Activated naive CD4-positive, alpha-beta T cell treated with anti-CD3 and anti-CD28 coated beads, Interleukin-2, amount 50 U/mL, for 24 hours (primary cell): ENCODE measurements around the gene RAB3B.

Experiments used
- H3K27ac Mint-ChIP-seq: one replicate; pipeline ENCODE4 v1.8.0; 2021; ENCODE audit warnings: mild to moderate bottlenecking, mixed read lengths
- H3K27me3 Mint-ChIP-seq: one replicate; pipeline ENCODE4 v1.8.0; 2021; ENCODE audit warnings: mixed read lengths
- H3K36me3 Mint-ChIP-seq: one replicate; pipeline ENCODE4 v1.8.0; 2021; ENCODE audit warnings: mixed read lengths
- H3K4me1 Mint-ChIP-seq: one replicate; pipeline ENCODE4 v1.8.0; 2021; ENCODE audit warnings: mixed read lengths
- H3K4me3 Mint-ChIP-seq: one replicate; pipeline ENCODE4 v1.8.0; 2021; ENCODE audit warnings: mild to moderate bottlenecking, mixed read lengths
- H3K9me3 Mint-ChIP-seq: one replicate; pipeline ENCODE4 v1.8.0; 2021; ENCODE audit warnings: mixed read lengths

Gene RAB3B

DNA sequence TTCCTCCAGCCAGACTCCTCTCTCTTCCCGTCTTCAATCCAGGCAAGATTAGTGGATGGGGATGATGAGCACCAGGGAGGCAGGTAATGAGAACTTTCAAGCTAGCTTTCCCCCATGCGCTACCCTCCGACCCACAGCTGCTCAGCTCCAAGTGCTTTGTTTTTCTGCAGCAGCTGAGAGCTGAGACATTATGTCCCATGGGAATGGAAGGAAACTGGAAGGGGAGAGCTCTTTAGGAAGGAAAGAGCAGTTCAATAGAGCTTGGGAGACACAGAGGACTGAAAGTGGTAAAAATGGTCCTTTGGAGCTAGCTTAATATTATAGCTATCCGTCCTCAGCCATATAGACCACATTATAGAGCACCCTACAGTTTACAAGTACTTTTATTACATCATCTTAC is 39.8 kb downstream of the RAB3B start:
- Mint-ChIP-seq H3K4me1 (no peaks in the 10 kb centered on the region), H3K9me3 (no peaks in the 10 kb centered on the region), H3K27me3 (no peaks in the 10 kb centered on the region), H3K36me3 (no peaks in the 10 kb centered on the region), H3K4me3 (no peak overlapping the region), H3K27ac (no peak overlapping the region)

DNA sequence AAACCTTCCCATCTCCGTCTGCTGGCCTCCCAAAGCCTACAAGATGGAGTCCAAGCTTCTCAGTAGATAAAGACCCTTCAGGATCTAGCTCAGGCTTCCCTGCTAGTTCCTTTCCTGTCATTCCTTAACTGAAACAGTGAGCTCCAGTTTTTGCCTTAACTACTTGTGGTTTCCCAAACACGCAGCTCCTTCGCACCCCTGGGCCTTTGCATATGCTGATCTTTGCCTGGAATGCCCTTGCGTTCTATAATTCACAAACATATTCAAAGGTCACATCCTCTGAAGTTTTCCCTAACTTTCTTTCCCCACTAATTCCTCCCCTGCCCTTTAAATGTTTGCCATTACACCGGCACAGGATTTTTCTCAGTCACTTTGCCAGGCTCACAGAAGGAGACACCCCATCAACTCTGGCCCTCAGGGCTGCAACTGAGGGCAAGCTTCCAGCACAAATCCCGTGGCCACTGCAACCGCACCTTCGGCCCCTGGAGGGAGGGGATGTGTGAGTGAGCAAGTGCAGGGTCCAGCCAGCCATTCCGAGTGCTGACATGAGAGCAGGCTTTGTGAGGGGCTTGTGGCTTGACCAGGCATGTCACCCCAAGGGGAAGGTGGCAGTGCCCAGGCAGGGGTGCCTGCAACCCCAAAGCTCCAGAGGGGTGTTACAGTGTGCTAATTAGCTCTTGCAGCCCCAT is 41.3 kb downstream of the RAB3B start:
- Mint-ChIP-seq H3K36me3 (no peaks in the 10 kb centered on the region), H3K27ac (no peak overlapping the region), H3K27me3 (no peaks in the 10 kb centered on the region), H3K4me1 (no peaks in the 10 kb centered on the region), H3K9me3 (no peaks in the 10 kb centered on the region), H3K4me3 (no peak overlapping the region)

DNA sequence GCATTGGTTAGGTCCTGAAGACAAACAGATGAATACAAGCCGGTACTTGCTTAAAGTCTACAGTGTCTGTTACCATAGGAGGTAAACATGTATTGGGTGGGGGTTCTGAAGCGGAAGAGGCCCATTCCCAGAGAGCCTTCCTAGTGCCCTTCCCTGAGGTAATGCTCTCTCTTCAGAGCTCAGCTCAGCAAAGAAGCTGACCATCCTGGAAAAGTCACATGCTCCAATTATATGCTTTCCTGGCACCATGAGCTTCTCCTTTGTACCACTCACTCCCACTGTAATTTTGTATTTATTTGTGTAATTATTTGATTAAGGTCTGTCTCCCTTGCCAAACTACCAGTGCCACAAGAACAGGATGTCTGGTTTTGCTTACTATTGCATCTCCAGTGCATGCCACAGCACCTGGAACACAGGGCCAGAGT is 42.0 kb downstream of the RAB3B start:
- Mint-ChIP-seq H3K4me3 (no peak overlapping the region), H3K36me3 (no peaks in the 10 kb centered on the region)

DNA sequence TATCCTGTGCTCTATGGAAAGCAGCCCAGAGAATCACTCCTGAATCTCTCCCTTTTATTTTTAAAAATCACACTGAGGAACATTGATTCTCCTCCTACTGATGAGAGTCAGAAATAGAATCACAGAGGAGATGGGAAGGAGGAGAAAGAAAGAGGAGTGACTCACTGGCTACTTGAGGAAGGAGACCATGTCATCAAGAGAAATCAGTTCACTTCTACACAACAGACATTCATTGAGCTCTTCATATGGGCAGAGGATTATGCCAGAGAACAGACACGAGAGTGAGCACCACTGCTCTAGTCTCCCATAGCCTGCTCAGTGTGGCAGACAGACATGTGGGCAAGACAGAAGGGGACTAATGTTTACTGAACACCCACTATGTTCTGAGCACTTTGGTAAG is 44.2 kb downstream of the RAB3B start:
- no peaks in the 10 kb centered on the region for H3K4me1 Mint-ChIP-seq
- H3K36me3 Mint-ChIP-seq: peaks cover 2% of the 10 kb centered on the region
- peaks cover 7% of the 10 kb centered on the region for H3K9me3 Mint-ChIP-seq
- H3K27ac Mint-ChIP-seq: no peak overlapping the region
- no peaks in the 10 kb centered on the region for H3K27me3 Mint-ChIP-seq
- H3K4me3 Mint-ChIP-seq: no peak overlapping the region

More for the DNA sequence above, 42.0 kb downstream of the RAB3B start:
- Mint-ChIP-seq H3K9me3 (no peaks in the 10 kb centered on the region), H3K27ac (no peak overlapping the region), H3K4me1 (no peaks in the 10 kb centered on the region), H3K27me3 (no peaks in the 10 kb centered on the region)

DNA sequence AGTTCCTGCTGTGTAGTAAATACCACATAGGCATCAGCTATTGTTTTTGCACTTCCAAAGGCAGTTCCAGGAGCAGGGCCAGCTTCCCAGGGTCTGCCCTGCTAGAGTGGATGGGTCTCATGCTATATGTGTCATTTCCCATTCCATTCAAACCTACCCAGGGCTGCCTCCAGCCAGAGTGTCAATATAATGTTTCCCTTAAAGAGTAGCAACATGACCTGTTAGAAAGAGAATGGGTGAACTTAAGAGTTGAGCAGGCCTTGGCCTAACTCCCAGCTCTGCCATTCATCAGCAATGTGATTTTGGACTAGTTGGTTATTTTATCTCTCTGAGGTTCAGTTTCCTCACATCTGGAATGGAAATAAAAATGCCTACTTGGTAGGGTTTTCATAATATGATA is 44.9 kb downstream of the RAB3B start:
- Mint-ChIP-seq H3K4me3 (no peak overlapping the region), H3K27ac (no peak overlapping the region), H3K27me3 (no peaks in the 10 kb centered on the region), H3K9me3 (peaks cover 11% of the 10 kb centered on the region), H3K4me1 (no peaks in the 10 kb centered on the region), H3K36me3 (peaks cover 4% of the 10 kb centered on the region)

DNA sequence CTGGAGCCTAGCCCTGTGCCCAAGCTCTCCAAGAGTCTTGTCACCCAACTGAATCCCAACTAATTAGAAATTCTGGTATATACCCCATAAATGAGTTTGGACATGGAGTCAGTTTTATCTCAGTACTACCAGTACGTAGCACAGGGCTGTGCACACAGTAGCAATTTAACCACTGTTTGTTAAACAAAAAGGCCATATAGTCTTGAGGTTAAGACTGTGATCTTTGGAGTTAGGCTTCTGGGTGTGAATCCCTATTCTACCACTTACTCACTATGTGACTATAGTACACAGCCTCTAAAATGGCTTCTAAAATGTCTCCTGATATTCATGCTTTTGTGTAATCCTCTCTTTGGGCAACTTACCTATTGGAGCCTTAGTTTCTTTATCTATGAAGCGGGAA is 48.2 kb downstream of the RAB3B start:
- H3K27ac Mint-ChIP-seq: no peak overlapping the region
- peaks cover 4% of the 10 kb centered on the region for H3K36me3 Mint-ChIP-seq
- no peaks in the 10 kb centered on the region for H3K27me3 Mint-ChIP-seq
- no peaks in the 10 kb centered on the region for H3K4me1 Mint-ChIP-seq
- H3K4me3 Mint-ChIP-seq: no peak overlapping the region
- peaks cover 11% of the 10 kb centered on the region for H3K9me3 Mint-ChIP-seq

DNA sequence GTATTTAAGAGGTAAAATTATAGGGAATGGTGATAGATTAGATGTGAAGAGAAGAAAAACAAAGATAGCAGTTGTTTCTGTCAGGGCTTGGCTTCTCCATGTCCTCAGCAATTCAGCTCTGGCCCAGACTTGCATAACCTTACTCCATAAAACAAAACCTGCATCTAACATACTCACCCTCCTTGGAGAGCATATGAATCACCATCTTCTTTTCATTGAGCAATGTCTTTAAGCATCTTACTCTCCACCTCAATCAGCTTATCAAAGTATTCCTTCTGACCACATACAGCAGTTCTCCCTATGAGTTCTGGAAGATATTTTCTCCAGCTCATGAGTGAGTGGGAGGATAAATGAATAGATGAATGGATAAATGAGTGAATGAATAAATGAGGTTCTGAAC is 49.0 kb downstream of the RAB3B start:
- peaks cover 11% of the 10 kb centered on the region for H3K9me3 Mint-ChIP-seq
- no peak overlapping the region for H3K27ac Mint-ChIP-seq

DNA sequence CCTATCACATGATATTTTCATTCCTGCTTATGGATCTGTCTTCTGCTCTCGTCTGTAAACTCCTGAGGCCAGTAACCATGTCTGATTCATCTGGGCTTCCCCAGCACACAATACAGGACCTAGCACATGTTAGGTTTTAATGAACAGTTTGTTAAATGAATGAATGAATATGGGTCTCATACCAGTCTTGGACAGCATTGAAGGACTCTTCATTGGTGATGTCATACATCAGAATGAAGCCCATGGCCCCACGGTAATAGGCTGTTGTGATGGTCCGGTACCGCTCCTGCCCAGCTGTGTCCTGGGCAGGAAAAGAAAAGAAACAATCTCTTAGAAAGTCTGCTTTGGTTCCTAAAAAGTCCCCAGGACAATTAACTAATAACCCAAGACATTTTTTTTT is 53.4 kb downstream of the RAB3B start:
- Mint-ChIP-seq H3K27me3 (no peaks in the 10 kb centered on the region), H3K9me3 (peaks cover 9% of the 10 kb centered on the region), H3K4me3 (no peak overlapping the region), H3K36me3 (peaks cover 3% of the 10 kb centered on the region), H3K27ac (no peak overlapping the region), H3K4me1 (no peaks in the 10 kb centered on the region)

More for the DNA sequence above, 49.0 kb downstream of the RAB3B start:
- peaks cover 4% of the 10 kb centered on the region for H3K36me3 Mint-ChIP-seq
- H3K4me3 Mint-ChIP-seq: no peak overlapping the region
- H3K4me1 Mint-ChIP-seq: no peaks in the 10 kb centered on the region
- no peaks in the 10 kb centered on the region for H3K27me3 Mint-ChIP-seq

DNA sequence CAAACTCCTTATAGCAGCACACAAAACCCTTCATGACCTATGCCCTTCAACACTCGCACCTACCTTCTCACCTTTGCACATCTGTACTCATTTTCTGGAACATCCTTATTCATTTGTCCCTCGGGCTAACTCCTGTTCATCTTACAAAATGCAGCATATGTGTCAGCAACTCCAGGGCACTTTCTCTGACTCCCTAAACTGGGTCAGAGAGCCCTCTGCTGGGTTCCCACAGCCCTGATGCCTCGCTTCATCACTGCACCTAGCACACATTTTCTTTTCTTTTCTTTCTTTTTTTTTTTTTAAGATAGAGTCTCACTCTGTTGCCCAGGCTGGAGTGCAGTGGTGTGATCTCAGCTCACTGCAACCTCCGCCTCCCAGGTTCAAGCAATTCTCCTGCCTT is 54.0 kb downstream of the RAB3B start:
- H3K27me3 Mint-ChIP-seq: no peaks in the 10 kb centered on the region
- H3K36me3 Mint-ChIP-seq: peaks cover 3% of the 10 kb centered on the region
- H3K4me3 Mint-ChIP-seq: no peak overlapping the region
- peaks cover 6% of the 10 kb centered on the region for H3K9me3 Mint-ChIP-seq
- H3K27ac Mint-ChIP-seq: no peak overlapping the region
- no peaks in the 10 kb centered on the region for H3K4me1 Mint-ChIP-seq

DNA sequence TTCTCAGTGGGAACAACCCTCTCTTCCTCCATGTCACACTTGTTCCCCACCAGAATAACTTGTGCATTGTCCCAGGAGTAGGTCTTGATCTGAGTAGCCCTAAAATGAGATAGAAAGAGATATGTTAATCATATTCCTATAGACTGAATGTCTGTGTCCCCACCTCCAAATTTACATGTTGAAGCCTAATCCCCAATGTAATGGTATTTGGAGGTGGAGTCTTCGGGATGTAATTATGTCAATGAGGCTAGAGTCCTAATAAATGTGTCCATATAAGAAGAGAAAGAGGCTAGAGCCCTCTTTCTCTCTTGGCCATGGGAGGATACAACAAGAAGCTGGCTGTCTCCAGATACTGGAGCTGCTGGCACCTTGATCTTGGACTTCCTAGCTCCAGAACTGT is 57.2 kb downstream of the RAB3B start:
- Mint-ChIP-seq H3K27me3 (peaks cover 3% of the 10 kb centered on the region), H3K4me1 (no peaks in the 10 kb centered on the region), H3K4me3 (no peak overlapping the region), H3K36me3 (no peaks in the 10 kb centered on the region), H3K9me3 (no peaks in the 10 kb centered on the region), H3K27ac (no peak overlapping the region)

DNA sequence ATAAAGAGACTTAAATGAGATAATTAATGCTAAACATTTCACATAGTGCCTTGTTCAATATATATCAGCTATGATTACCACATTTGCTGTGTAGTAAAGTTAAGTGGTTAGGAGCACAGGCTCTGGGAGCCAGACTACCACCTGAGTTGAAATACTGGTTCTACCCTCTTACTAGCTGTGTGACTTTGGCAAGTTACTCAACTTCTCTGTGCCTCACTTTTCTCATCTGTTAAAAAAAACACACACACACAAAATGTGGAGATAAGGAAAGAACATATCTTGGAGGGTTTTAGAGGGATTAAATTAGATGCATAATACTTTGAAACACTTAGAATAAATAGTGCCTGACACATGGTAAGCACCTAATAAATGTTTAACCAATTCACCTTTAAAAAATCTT is 60.2 kb downstream of the RAB3B start:
- no peak overlapping the region for H3K4me3 Mint-ChIP-seq
- H3K4me1 Mint-ChIP-seq: no peaks in the 10 kb centered on the region
- no peaks in the 10 kb centered on the region for H3K36me3 Mint-ChIP-seq
- no peak overlapping the region for H3K27ac Mint-ChIP-seq
- H3K9me3 Mint-ChIP-seq: no peaks in the 10 kb centered on the region
- H3K27me3 Mint-ChIP-seq: peaks cover 3% of the 10 kb centered on the region

DNA sequence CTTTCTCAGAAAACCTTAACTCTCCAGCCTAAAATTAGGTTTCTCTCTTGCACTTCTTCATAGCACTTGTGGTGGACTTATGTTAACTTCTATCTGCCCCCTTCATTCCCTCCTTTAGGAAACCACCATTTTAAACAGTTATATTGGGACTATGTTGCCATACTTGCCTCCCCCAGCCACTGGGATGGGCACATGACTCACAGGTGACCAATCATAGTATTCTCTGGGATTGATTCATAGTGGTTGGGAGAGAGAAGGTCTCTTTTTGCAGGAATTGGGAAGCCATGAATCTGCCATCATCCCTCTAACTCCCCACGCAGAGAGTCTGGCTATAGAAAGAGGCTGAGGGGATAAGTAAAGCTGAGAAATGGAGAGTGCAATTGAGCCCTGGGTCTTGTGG is 61.6 kb downstream of the RAB3B start:
- H3K4me3 Mint-ChIP-seq: no peak overlapping the region
- H3K9me3 Mint-ChIP-seq: no peaks in the 10 kb centered on the region
- peaks cover 3% of the 10 kb centered on the region for H3K27me3 Mint-ChIP-seq
- H3K4me1 Mint-ChIP-seq: no peaks in the 10 kb centered on the region
- no peaks in the 10 kb centered on the region for H3K36me3 Mint-ChIP-seq
- no peak overlapping the region for H3K27ac Mint-ChIP-seq

DNA sequence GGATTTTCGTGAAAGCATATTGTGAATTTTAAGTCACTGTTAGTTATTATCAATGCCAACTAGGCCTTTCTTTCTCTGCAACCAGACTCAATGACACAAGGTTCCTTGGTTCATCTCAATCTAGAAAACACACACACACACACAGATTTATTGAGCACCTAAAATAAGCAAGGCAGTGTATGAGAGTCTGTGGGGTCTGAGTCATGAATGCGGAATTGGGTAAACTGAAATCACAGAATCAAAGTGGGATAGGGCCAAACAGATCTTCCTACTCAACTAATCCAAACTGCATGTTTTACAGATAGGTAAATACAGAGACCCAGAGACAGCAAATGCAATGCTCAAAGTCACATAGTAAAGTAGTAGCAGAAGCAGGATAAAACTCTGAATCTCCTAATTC is 63.5 kb downstream of the RAB3B start:
- Mint-ChIP-seq H3K4me3 (no peak overlapping the region), H3K4me1 (no peaks in the 10 kb centered on the region), H3K36me3 (no peaks in the 10 kb centered on the region), H3K27ac (no peak overlapping the region), H3K9me3 (no peaks in the 10 kb centered on the region), H3K27me3 (peaks cover 3% of the 10 kb centered on the region)

DNA sequence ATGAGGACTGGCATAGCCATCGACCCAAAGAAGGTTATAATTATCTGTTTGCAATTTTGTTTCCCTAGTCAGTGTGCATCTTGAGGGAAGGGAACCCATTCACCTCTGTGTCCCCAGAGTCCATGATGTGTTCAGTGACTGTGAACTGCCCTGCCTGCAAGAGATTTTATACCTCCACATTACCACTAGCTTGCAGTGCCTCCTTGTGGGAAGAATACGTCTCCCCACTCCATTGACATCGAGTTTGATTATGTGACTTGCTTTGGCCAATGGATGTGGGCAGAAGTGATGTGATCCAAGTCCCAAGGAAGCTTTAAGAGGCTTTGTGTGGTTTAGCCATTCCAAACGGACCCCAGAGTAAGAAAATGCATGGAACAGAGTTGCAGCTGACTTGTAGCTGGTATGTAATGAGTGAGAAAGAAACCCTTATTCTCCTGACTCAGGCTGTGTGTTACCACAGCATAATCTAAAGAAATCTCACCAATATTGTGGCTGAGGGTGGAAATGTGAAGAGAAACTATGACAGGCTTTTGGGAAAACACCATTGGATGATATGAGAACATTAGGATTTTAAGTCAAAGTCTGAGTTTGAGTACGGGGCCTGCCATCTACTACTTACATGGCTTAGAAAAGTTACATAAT is 64.2 kb downstream of the RAB3B start:
- H3K27ac Mint-ChIP-seq: no peak overlapping the region
- no peaks in the 10 kb centered on the region for H3K36me3 Mint-ChIP-seq
- H3K27me3 Mint-ChIP-seq: peaks cover 3% of the 10 kb centered on the region
- no peaks in the 10 kb centered on the region for H3K4me1 Mint-ChIP-seq
- H3K4me3 Mint-ChIP-seq: no peak overlapping the region
- no peaks in the 10 kb centered on the region for H3K9me3 Mint-ChIP-seq

DNA sequence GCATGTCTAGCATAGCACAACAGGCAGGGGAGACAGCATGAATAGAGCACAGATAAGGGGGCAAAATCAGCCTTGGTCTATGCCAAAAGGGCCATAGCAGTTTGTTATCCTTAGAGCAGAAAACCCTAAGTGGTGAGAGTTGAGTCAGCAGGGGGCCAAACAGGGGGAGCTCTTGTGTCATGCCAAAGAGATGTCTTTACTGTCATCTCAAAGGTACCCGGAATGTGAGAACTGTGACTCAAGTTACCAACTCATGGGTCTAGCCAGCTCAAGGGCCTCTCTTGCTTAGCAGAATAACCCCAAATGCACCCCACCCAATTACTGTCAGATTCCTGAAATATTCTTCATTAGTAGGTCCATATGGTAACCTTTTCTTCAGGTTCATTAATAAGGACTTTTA is 66.0 kb downstream of the RAB3B start:
- H3K36me3 Mint-ChIP-seq: no peaks in the 10 kb centered on the region

DNA sequence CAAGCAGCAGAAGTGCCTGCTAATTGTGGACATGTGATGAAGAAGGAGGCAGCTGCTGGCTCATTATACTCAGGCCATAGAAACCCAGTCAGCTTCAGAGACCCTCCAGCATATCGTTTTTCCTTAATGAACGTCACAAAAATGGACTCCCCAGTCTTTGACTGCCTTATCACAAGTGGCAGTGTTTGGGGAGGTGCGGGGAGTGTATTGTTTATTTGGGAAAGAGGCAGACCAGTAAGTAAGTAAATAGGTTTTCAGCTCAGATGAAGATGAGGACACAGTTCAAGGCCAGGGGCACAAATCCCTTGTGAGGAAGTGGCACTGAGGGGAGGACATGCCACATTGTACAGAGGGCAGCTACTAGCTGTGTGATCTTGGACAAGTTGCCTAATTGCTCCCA is 68.5 kb downstream of the RAB3B start:
- H3K27me3 Mint-ChIP-seq: peaks cover 2% of the 10 kb centered on the region

More for the DNA sequence above, 66.0 kb downstream of the RAB3B start:
- Mint-ChIP-seq H3K27me3 (peaks cover 3% of the 10 kb centered on the region), H3K9me3 (no peaks in the 10 kb centered on the region), H3K4me3 (no peak overlapping the region), H3K27ac (no peak overlapping the region), H3K4me1 (no peaks in the 10 kb centered on the region)

DNA sequence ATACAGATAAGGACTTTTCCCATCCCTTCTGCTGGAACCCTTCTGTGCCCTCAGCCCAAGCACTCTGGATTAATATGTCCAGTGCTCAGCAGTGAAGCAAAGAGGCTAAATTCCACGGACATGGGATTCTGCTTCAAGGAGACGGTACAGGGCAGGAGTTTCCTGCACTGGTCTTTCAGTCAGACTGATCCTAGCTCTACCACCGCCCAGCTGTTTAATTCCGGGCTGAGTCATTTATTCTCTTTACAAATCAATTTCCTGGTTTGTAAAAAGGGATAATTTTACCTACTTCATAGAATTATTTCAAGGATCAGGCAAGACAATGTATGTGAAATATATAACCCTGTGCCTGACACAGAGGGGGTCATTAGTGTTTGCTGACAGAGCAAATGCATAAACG is 70.4 kb downstream of the RAB3B start:
- Mint-ChIP-seq H3K27ac (no peak overlapping the region), H3K9me3 (no peaks in the 10 kb centered on the region), H3K27me3 (peaks cover 2% of the 10 kb centered on the region), H3K4me3 (no peak overlapping the region), H3K4me1 (no peaks in the 10 kb centered on the region), H3K36me3 (no peaks in the 10 kb centered on the region)

More for the DNA sequence above, 68.5 kb downstream of the RAB3B start:
- no peak overlapping the region for H3K4me3 Mint-ChIP-seq
- no peak overlapping the region for H3K27ac Mint-ChIP-seq
- no peaks in the 10 kb centered on the region for H3K9me3 Mint-ChIP-seq
- no peaks in the 10 kb centered on the region for H3K4me1 Mint-ChIP-seq
- H3K36me3 Mint-ChIP-seq: no peaks in the 10 kb centered on the region
